ENCODE data around the gene PRKCB.
A peak's percentile ranks its signal among the peaks of the same experiment; 100 is the strongest.

Gene PRKCB

DNA sequence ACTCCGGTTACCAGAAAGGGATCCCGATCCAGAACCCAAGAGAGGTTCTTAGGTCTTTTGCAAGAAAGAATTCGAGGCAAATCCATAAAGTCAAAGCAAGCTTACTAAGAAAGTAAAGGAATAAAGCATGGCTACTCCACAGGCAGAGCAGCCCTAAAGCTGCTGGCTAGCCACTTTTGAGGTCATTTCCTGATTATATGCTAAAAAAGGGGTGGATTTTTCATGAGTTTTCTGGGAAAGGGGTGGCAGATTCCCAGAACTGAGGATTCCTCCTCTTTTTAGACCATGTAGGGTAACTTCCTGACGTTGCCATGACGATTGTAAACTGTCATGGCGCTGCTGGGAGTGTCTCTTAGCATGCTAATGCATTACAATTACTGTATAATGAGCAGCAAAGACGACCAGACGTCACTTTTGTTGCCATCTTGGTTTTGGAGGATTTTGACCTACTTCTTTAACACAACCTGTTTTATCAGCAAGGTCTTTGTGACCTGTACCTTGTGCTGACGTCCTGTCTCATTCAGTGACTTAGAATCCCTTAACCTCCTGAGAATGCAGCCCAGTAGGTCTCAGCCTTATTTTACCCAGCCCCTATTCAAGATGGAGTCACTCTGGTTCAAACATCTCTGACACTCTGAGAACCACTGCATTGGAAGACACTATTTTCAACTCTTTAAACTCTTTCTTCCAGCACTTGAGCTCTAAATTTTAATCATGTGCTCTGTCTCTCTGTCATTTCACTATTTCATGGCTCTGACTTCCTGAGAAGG lies 216.7 kb downstream of the PRKCB start:
- no peak for ATAC-seq

DNA sequence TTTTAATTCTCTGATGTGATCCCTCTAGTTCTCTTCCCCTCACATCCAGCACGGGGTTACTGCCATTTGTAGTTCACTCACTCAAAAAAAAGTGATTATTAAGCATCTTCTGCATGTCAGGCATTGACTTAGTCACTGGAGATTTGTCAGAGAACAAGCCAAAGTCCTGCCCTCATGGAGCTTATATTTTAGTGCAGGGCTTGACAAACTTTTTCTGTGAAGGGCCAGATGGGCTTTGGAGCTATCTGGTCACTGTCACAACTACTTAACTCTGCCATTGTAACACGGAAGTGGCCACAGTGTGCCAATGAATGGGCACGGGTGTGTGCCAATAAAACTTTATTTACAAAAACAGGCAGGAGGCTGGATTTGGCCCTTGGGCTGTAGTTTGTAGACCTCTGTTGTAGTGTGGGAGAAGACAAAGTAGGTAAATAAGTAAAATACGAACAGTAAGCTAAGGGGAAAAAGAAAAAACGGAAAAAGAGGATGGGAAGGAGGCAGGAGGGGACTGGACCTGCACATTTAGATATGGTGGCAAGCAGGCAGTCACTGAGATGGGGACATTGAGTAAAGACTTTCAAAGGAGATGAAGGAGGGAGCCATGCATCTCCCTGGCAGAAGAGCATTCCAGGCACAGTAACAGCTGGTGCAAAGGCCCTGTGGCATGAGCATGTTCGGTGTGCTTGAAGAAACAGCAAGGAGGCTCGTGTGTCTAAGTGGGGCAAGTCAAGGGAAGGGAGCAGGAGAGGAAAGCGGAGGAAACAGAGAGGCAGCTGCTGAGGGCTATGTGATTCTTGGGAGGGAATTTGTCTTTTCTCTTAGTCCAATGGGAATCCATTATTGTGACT lies 217.5 kb downstream of the PRKCB start:
- no peak for ATAC-seq

DNA sequence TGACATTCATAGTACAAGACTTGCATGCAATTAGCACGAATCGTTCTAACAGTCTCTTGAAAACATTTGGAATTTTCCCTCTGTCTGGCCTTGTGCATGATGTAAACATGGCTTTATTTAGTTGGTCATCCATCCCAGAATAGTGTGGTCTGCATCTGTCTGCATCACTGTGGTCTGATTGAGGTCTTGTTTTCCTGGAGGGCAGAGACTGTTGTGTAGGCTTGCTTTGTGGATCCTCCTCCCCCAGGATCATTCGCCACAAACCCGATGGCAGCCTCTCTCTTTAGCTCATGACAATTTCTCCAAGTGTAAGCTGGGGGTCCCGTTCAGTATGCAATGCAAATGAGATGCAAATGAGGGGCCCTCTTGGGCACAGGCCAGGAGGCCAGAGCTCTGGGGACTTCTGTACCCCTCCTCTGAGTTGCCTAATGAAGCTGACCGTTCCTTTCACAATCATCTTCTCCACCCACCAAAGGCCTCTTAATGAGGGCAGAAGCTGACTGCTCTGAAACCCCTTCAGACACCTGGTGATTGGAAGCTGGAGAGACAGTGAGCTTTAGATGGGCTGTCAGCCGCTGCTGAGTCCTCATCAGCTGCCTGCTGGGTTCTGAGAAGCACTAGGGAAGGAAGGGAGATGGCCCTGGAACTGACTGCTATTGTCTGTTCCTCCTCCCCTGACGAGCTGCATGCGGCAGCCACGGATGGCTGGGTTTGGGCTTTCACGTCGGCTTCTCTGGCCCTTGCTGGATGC lies 219.1 kb downstream of the PRKCB start:
- no peak for ATAC-seq

DNA sequence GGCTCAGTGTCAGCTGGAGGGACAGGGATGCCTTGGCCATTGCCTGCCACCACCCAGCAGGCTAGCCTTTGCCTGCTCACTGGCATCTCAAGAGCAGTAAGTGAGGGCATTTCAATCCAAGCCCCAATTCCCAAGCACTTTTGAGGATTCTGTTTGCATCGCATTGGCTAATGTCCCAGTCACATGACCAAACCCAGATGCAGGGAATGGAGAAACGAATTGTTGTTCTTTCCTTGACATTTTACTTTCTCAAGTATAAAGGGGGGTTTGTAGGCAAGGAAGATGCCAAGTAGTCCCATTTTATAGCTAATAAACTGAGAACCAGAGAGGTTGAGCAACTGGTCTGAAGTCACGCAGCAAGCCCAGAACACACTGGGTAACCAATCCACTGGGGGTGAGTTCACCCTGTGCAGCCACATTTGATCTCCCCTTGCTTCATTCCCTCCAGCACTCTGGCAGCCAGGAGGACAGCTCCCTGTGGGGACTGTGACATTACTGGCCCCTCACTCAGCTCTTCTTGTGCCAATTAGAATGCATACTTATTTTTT lies 226.6 kb downstream of the PRKCB start:
- ATAC-seq = no peak

DNA sequence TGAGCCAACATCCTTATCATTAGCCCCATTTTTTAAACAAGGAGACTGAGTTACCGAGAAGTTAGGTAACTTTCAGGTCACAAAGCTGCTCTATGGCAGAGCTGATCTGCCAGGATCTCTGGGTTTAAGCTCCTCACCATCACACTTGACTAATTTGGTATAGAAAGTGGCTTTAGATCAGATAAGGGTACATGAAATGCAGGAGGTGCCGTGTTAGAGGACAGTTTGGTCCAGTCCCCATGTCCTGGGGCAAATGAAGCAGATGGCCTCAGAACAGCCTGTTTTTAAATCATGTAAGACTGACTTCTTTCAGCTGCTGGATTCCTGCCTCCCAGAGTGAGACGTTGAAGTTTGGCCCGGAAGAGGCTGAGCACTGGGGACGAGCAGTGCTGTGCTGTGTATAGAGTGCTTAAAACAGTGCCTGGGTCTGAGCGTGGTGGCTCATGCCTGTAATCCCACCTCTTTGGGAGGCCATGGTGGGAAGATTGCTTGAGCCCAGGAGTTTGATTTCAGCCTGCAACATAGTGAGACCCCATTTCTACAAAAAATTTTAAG lies 233.3 kb downstream of the PRKCB start:
- no peak for ATAC-seq

DNA sequence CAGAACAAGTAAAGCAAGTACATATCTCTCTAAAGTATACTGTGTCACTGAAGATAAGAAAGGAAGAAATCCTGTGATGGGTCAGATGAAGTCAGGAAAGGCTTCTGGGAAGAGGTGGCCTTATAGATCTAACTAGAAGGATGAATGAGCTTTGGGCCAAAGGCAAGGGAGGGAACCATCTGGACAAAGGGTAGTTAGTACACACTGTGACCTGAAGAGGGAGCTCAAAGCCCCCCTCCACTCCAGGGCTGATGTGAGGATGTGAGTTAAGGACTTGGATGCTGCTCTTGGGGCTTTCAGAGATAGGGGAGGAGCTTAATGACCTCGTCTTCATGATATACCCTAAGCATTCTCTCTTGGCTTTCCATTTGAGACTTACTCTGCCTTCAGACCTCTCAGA lies 235.1 kb downstream of the PRKCB start:
- ATAC-seq = peak; percentile 60 to 67

DNA sequence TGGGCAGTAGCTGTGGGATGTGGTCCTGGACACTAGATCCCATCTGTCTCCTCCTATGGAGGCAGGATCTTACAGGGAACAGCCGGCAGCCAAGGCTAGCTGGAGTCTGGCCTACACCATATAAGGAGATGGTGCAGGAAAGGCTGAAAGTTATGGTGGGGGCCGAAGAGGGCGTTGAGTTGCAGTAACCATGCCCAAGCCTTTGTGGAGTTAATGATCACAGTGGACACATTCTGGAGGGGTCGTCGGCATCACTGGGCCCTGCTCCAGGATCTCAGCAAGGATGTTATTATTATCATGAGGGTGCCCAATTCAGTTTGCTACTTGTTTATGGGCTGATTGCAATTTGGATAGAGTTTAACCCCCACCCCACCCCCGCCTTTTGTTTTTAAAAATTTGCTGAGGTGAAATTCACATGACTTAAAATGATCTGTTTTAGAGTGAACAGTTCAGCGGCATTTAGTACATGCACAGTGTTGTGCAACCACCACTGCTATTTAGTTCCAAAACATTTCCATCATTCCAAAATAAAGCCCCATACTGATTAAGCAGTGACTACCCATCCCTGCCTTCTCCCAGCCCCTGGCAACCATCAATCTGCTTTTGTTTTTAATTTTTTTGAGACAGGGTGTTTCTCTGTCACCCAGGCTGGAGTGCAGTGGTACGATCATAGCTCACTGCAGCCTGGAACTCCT lies 236.0 kb downstream of the PRKCB start:
- no peak for ATAC-seq

DNA sequence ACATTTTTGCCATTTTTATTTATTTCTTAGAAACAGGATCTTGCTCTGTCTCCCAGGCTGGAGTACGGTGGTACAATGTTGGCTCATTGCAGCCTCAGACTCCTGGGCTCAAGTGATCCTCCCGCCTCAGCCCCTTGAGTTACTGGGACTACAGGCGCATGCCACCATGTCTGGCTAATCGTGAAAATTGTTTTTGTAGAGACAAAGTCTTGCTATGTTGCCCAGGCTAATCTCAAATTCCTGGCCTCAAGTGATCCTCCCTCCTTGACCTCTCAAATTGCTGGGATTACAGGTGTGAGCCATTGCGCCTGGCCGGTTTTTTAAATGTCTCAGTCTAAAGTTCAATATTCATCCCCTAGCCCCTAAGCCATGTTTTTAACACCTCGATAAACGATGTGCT lies 237.5 kb downstream of the PRKCB start:
- ATAC-seq = no peak

DNA sequence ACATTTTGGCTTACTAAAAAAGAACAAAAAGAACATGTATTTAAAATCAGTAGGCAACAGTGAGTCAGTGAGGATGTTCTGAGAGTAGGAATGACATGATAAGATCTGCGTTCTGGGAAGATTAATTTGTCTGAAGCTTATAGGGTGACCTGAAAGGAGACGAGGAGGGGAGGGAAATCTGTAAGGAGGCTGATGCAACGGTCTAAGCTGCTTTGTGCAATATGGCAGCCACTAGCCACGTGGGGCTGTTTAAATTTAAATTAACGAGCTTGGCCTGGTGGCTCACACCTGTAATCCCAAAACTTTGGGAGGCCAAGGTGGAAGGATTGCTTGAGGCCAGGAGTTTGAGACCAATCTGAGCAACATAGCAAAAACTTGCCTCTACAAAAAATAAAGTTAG lies 238.8 kb downstream of the PRKCB start:
- ATAC-seq = no peak

DNA sequence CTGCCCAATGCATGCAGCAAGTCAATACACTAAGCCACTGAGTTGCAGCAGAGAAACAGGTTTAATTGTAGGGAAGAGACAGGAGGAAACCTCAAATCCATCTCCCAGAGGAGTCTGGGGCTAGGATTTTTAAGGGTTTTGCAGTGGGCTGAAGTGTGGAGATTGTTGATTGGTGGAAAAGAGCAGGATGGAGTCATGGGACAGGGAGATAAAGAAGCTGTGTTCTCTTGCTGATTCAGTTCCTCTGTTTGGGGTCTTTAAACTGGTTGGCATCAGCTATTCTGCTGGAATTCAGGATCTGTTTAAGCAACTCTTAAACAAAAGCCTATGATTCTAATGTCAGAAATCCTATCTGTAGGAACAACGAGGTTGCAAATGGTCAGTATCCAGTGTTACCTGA lies 239.5 kb downstream of the PRKCB start:
- ATAC-seq = no peak

DNA sequence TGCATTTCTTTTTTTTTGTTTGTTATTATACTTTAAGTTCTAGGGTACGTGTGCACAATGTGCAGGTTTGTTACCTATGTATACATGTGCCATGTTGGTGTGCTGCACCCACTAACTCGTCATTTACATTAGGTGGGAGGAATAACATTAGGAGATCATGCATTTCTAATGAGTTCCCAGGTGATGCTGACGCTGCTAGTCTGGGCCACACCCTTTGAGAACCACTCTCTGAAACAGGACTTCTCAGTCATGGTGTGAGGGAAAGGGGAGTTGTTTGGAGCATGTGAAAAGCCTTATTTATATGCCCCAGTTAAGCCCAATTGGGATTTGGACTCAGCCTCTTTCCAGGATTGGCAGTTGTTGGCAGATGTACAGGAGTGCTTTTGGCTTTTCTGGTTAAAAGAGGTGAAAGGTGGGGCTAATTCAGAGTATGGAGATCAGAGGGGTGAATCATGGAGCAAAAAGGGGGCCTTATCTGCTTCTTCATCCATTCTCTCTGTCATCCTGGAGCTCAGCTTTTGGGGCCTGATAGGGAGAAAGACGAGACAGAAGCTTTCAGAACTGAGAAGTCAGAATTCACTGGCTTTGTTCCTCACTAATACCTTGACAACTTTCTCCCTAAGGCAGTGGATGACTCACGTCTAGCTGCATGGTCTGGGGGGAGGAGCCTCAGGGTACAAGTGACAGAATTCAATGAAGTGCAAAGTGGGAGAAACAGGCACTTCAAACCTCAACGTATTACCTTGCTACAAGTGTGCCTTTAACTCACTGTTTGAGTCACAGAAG lies 240.3 kb downstream of the PRKCB start:
- ATAC-seq = peak; percentile 51 to 58

DNA sequence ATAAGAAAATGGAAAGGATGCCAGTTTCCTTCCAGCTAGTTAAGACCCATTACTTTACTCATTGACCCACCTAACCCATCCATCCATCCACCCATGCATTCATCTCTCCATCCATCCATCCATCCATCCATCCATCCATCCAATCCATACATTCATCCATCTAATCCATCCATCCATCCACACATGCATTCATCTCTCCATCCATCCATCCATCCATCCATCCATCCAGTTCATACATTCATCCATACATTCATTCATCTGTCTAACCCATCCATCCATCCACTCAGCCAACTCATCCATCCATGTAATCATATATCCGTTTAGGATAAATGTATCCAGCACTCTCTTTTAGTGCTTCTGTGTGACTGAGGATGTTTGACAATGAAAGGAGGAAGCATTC lies 241.5 kb downstream of the PRKCB start:
- no peak for ATAC-seq

DNA sequence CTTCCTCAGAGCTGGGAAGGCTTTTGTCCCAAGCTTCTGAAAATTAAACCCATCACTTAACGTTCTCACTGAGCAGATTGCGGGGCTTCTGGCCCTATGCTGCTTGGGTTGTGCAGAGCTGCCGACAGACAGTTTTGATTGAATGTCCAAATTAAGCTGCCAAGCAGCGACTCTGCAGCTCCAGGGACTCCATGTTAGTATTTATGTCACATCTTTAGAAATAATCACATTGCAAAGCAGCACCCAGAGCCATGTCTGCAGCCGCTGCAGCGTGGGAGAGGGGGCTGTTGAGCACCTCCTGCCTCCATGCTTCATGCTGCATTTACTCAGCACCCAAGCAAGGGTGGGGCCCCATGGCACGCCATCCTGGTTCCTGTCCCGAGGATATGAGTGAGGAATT lies 242.2 kb downstream of the PRKCB start:
- no peak for ATAC-seq

DNA sequence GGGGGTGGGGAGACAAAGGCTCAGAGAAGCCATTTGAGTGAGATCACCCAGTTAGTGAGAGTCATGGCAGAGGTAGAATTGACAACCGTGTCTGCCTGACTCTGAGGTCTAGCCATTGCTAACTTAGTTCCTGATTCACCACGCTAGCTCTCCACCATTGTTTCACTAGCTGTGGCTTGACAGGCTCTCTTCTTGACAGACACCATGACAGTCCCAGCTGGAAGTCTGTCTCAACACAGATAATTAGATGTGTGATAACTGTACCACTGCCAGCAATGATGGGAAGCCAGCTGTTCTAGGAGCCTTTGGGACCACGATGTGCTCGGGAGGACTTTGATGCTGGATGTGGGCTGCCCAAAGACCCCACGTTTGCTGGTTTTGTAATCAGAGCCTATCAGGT lies 249.9 kb downstream of the PRKCB start:
- no peak for ATAC-seq

DNA sequence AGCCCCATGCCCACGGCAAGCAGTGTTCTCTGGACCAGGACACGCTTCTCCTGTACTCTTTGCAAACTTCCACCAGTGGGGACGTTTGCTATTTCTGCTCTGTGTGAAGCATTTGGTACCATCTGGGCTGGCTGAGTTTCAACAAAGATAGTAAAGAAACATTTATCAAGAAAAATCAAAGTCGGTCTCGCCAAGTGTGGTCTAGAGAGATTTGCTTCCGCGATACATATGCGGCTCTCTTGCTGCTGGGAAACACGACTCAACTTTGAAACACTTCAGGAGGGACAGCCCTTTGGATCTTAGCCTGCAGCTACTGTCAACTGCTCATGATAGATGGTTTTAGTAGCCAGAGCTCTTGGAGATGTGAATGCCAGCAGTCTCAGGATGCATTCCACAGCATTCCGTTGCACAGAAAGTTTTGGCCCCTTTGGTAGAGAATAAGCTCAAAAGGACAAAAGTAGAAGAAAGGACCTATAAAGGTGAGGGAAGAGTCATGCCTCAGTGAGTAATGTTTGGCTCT lies 252.2 kb downstream of the PRKCB start:
- ATAC-seq = no peak

DNA sequence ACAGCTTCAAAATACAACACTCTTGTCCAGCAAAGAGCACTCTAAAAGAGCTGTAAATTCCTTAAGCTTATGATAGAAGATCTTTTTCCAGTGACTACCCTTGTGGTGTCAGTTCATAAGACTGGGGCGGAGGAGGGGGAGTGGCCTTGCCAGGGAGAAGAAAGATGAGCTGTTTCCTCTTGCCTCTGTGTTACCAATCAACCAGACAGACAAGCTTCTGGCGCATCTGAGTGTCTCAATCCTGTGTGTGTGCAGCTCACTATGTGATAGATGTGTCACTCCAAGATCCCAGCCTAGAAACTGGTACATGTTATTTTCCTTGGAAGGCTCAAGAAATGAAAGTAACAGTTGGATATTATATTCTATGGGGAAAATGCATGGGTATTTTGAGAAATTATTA lies 253.0 kb downstream of the PRKCB start:
- ATAC-seq = no peak

DNA sequence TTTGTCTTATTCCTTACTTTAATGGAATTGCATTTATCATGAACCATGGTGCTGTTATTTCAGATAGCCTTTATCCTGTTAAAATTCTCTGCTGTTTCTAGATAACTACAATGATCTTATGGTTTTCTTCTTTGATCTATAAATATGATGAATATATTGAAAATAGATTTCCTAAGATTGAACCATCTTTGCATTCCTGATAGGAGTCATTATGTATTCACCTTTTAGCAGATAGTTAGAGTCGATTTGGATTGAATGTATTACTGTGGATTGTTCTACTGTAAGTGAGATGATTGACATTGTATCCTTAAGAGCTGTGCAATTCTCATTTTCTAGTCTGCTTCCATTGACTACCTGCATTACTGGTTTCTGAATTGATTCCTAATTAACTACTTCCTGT lies 255.3 kb downstream of the PRKCB start:
- ATAC-seq = no peak

DNA sequence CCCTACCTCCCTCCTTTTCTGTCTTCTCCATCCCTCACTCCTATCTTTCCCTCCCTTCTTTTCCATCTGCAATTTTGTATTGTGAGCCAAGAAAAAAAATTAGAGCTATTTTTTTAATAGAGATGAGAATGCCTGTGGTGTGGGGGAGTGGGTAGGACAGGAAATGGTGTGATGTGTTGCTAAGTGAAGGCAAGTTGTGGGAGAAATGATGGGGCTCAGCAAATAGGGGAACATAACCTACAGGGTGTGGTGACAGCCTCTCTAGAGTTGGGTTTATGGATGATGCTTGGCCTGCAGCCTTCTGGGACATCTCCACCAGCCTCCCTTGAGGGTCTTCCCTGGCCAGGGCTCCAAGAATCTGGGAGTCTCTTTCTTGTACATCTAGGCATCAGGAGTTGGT lies 257.3 kb downstream of the PRKCB start:
- ATAC-seq = no peak

DNA sequence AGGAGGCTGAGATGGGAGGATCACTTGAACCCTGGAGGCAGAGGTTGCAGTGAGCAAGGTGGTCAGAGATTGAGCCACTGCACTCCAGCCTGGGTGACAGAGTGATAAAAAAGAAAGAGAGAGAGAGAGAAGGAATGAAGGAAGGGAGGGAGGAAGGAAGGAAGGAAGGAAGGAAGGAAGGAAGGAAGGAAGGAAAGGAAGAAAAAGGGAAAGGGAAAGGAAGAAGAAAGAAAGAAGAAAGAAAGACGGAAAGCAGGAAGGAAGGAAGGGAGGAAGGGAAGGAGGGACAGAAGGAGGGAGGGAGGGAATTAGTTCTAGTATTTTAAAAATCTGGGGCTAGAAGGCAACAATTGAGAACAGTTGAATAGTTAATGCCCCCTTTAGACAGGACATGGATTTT lies 258.9 kb downstream of the PRKCB start:
- ATAC-seq = no peak

DNA sequence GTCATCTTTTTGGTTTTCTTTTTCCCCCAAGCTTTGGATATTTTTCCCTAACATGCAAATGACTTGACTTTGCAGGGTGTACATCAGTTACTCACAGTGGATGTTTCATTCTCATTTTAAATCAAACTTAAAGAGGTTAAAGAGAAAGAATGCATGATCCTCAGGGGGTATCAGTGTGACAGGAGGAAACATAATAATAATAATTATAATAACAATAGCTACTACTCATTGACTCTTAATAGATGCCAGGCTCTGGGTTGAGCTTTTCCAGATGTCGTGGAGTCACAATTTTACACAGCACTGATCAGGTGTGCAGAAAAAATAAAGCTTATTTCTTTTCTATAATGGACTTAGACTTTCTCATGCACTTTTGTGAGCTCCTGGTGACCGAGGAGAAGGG lies 263.1 kb downstream of the PRKCB start:
- no peak for ATAC-seq

DNA sequence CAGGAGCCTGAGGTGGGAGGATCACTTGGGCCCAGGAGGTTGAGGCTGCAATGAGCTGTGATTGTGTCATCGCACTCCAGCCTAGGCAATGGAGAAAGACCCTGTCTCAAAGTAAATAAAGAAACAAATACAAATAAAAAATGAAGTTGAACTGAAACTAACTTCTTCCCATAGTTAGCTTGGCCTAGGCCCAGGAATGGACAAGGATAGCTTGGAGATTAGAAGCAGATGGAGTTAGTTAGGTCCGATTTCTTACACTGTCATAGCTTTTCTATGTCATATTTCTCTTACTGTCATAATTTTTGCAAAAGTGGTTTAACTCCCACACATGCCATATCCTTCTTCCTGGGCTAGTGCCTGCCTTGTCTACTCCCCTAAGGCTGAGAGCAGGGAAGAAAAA lies 265.6 kb downstream of the PRKCB start:
- no peak for ATAC-seq

Data from activated CD4-positive, CD25-positive, alpha-beta regulatory T cell treated with anti-CD3 and anti-CD28 coated beads, Interleukin-2, amount 50 U/mL, for 24 hours (primary cell).